PC-3 (cell line): ENCODE data around the gene HOXA9. TPM values are rescaled to one million over a fixed set of nuclear protein-coding genes. Genes with fewer than 3 reads are reported as not detected.

Source experiments
- ATAC-seq: fragments of 200-7000 bp; cut with Tn5 transposase; 2 replicates; pipeline ENCODE4 v1.9.1; 2020; ENCODE audit warnings: mild to moderate bottlenecking, moderate library complexity
- BruUV-seq: library from RNA; stranded (reverse); fragments of 400-500 nt; replicated peaks from 2 replicates; lab custom pipeline; 2021; lab: Mats Ljungman, UMichigan
- CTCF ChIA-PET: fragments of 300-600 bp; sonication (Branson Sonifier 250); formaldehyde crosslinking; loops from one replicate; lab custom pipeline; 2022; ENCODE audit warnings: antibody characterized with exemption; lab: Charles Lee
- POLR2A ChIA-PET: fragments of 300-600 bp; sonication (Branson Sonifier 250); formaldehyde crosslinking; loops from one replicate; lab custom pipeline; 2022; ENCODE audit warnings: antibody characterized with exemption; ENCODE audit not compliant: unreplicated experiment; lab: Charles Lee
- DNase-seq: peaks from one replicate; pipeline ENCODE4 v3.0.0-alpha.2; 2015
- H2AFZ ChIP-seq: fragments of 300-600 bp; sonication (generic); 2 replicates; pipeline ENCODE4 v1.6.0; 2016; ENCODE audit warnings: antibody characterized with exemption, low read length
- H3F3A ChIP-seq: fragments of 300-600 bp; sonication (generic); one replicate; pipeline ENCODE4 v1.6.0; 2017; ENCODE audit warnings: antibody characterized with exemption, low read length, control low read depth, mild to moderate bottlenecking; ENCODE audit not compliant: unreplicated experiment
- H3K27ac ChIP-seq: fragments of 300-600 bp; sonication (generic); 2 replicates; pipeline ENCODE4 v1.5.1; 2016; ENCODE audit warnings: mild to moderate bottlenecking, low read length
- H3K27me3 ChIP-seq: fragments of 300-600 bp; sonication (generic); 2 replicates; pipeline ENCODE4 v1.6.1; 2016; ENCODE audit warnings: low read length, mixed read lengths
- H3K36me3 ChIP-seq: fragments of 300-600 bp; sonication (generic); 2 replicates; pipeline ENCODE4 v1.6.1; 2016; ENCODE audit warnings: low read depth, mixed run types, low read length, mixed read lengths
- H3K4me1 ChIP-seq: fragments of 300-600 bp; sonication (generic); 2 replicates; pipeline ENCODE4 v1.5.1; 2016; ENCODE audit warnings: low read length; ENCODE audit not compliant: insufficient read depth
- H3K4me2 ChIP-seq: fragments of 300-600 bp; sonication (generic); 2 replicates; pipeline ENCODE4 v1.6.0; 2016; ENCODE audit warnings: low read length
- H3K4me3 ChIP-seq: fragments of 300-600 bp; sonication (generic); 2 replicates; pipeline ENCODE4 v1.5.1; 2016; ENCODE audit warnings: mild to moderate bottlenecking, low read length, mixed read lengths
- H3K79me2 ChIP-seq: fragments of 300-600 bp; sonication (generic); 2 replicates; pipeline ENCODE4 v1.6.1; 2017; ENCODE audit warnings: low read length, mixed read lengths
- H3K9ac ChIP-seq: fragments of 300-600 bp; sonication (generic); 2 replicates; pipeline ENCODE4 v1.6.0; 2016; ENCODE audit warnings: mild to moderate bottlenecking, low read length
- H3K9me2 ChIP-seq: fragments of 300-600 bp; sonication (generic); replicated peaks from 2 replicates; pipeline ENCODE4 v1.6.1; 2016; ENCODE audit warnings: mixed run types, low read length, mixed read lengths
- H3K9me3 ChIP-seq: fragments of 300-600 bp; sonication (generic); 2 replicates; pipeline ENCODE4 v1.6.1; 2016; ENCODE audit warnings: low read length, mixed read lengths
- H4K20me1 ChIP-seq: fragments of 300-600 bp; sonication (generic); 2 replicates; pipeline ENCODE4 v1.6.1; 2016; ENCODE audit warnings: low read length, mixed read lengths
- CTCF ChIP-seq: fragments of 300-600 bp; sonication (generic); conservative IDR thresholded peaks from 2 replicates; pipeline ENCODE4 v1.5.1; 2017; ENCODE audit warnings: antibody characterized with exemption, low read depth, mild to moderate bottlenecking, low read length
- EZH2 ChIP-seq: fragments of 300-600 bp; sonication (generic); IDR thresholded peaks from one replicate; pipeline ENCODE4 v1.6.1; 2017; ENCODE audit warnings: antibody characterized with exemption, mild to moderate bottlenecking, low read length; ENCODE audit not compliant: unreplicated experiment
- EZH2phosphoT487 ChIP-seq: fragments of 300-600 bp; sonication (generic); IDR thresholded peaks from 2 replicates; pipeline ENCODE4 v1.6.1; 2018; ENCODE audit warnings: mild to moderate bottlenecking, antibody characterized with exemption, low read length, borderline replicate concordance
- intact Hi-C: fragments of 100-400 bp; cut with micrococcal nuclease; formaldehyde crosslinking; loops from 2 replicates; pipeline ENCODE4 v1.9.0; 2023
- total RNA-seq: library from RNA; depleted of rRNA; stranded (reverse); fragments of >200 nt; gene quantifications from 2 replicates; pipeline ENCODE4 v1.2.3, GENCODE V29; 2014

The HOXA9 gene
- total RNA-seq, 1 experiment from 2014 or later, result 69.0 TPM

- Histone ChIP-seq H3K9ac (peak overlapping the region; percentile 31; the same call in 1 of the 2 replicates), H3K27ac (peak overlapping the region; percentile 87), H3K4me2 (peak overlapping the region; percentile 64), H3K4me1 (peaks cover 46% of the 10 kb centered on the region), H3K4me3 (no peak overlapping the region), H3K9me3 (no peaks in the 10 kb centered on the region), H2AFZ (no peak overlapping the region), H3K79me2 (peaks cover 40% of the 10 kb centered on the region), H4K20me1 (no peaks in the 10 kb centered on the region), H3K27me3 (no peaks in the 10 kb centered on the region), H3F3A (no peaks in the 10 kb centered on the region), H3K36me3 (no peaks in the 10 kb centered on the region), H3K9me2 (no peaks in the 10 kb centered on the region)
- POLR2A ChIA-PET, result interaction anchor here (0.5 to 1.5 kb wide), 4 partner anchors 15 to 832 kb away, joined by 3 to 12 read pairs (median 4); no protein-coding TSS in a partner anchor
- no peak for DNase-seq
- intact Hi-C loops, result loop anchor here (1.0 to 2.0 kb wide), 3 partner anchors 16 to 35 kb away; no protein-coding TSS in a partner anchor
- CTCF ChIA-PET, result interaction anchor here (0.6 kb wide), 1 partner anchor 265 kb away, joined by 3 read pairs; no protein-coding TSS in a partner anchor
- TF ChIP-seq CTCF (no peak), EZH2phosphoT487 (no peak), EZH2 (no peak)
- BruUV-seq, result no TSS peak
- ATAC-seq, result no peak
Observed at GRCh38 chr7:27133409-27134231, 31.7 kb downstream of the HOXA9 start.

- peaks cover 47% of the 10 kb centered on the region for H3K4me1 ChIP-seq
- TF ChIP-seq CTCF, result no peak
- no peak for TF ChIP-seq EZH2phosphoT487
- TF ChIP-seq EZH2, result no peak
- no peaks in the 10 kb centered on the region for H3F3A ChIP-seq
- intact Hi-C loops, result no loop called here
- no peak for DNase-seq
- H3K9ac ChIP-seq, result no peak overlapping the region
- H3K9me3 ChIP-seq, result no peaks in the 10 kb centered on the region
- ChIA-PET CTCF (no interaction called here), POLR2A (interaction anchor here (0.6 kb wide), 1 partner anchor 22 kb away, joined by 6 read pairs; no protein-coding TSS in a partner anchor)
- H3K27ac ChIP-seq, result 0 out of 2 replicates have a peak overlapping the region, but pooled peaks have one; percentile 87
- no TSS peak for BruUV-seq
- H3K4me2 ChIP-seq, result no peak overlapping the region
- H2AFZ ChIP-seq, result no peak overlapping the region
- H4K20me1 ChIP-seq, result no peaks in the 10 kb centered on the region
- no peak overlapping the region for H3K4me3 ChIP-seq
- H3K9me2 ChIP-seq, result no peaks in the 10 kb centered on the region
- H3K36me3 ChIP-seq, result no peaks in the 10 kb centered on the region
- no peak for ATAC-seq
- H3K79me2 ChIP-seq, result peaks cover 40% of the 10 kb centered on the region
- H3K27me3 ChIP-seq, result no peaks in the 10 kb centered on the region
Observed at GRCh38 chr7:27132978-27133377, 32.4 kb downstream of the HOXA9 start.
